LNCAP (cell line): ENCODE measurements around the gene C1QTNF9B.

Experiments
- CTCF ChIP-seq: fragments of 450-650 bp; IDR thresholded peaks from 2 replicates; pipeline ENCODE4 v1.5.1; 2017; ENCODE audit warnings: mild to moderate bottlenecking

C1QTNF9B gene

DNA sequence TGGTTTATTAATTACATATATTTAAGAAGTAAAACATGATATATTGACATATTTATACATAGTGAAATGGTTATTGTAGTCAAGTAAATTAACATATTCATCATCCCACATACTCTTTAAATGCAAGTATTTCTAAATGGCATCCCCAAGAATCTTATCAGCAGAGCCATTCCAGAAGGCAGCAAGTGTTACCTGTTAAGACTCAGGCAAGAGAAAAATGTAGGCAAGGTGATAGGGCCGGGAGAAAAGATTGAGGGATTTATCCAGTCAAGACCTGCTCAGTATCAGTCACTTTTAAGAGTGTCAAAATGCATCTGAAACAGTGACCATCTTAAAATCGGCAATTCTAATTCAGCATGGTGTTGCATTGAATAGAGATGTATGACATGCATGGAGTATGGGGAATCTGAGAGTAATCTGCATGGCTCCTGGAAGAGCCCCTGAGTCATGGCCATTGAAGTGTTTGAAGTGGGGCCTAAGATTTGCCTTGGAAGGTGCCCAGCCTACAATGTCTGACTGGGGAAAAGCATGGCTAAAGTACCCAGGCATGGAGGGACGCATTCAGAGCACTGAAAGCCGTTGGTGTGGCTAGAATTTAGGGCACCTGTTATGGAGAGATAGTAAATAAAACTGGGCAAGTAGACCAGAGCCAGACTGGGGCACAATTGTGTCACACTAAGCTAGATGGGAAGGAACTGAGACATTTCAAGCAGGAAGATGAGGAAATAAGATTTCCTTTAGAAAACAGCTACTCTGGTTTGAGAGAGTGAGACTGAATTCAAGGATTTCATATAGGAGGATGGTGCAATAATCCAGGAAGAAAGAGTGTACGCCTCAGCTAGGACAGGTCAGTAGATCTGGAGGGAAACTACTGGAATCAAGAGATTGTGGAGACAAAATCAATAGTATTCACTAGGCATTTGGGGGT, 25.0 kb upstream of the C1QTNF9B start:
- no peak for TF ChIP-seq CTCF

- TF ChIP-seq CTCF = peak; percentile 70
Observed at GRCh38 chr13:23921451-23921888, 24.2 kb upstream of the C1QTNF9B start.

- no peak for TF ChIP-seq CTCF
Observed at GRCh38 chr13:23919006-23919405, 21.7 kb upstream of the C1QTNF9B start.

GRCh38 chr13:23918208-23918607, 20.9 kb upstream of the C1QTNF9B start:
- TF ChIP-seq CTCF = no peak

DNA sequence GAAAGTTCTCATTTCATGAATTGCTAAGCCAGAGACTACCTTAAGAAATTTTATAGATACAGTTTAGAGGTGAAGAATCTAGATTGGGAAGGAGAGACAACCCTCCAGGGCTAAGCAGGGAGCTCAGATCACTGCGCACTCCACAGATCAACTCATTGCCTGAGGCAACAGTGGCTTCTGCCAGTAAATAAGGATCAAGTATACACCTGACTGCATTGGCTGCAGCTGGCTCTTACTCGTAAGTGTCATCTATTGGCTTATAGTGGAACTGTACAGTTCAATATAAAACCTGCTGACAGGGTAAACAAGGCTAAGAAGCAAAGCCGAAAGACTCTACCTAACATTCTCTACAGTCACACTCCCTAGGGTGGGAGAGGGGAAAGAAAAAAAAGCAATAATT, 18.0 kb upstream of the C1QTNF9B start:
- TF ChIP-seq CTCF = peak; percentile 39

DNA sequence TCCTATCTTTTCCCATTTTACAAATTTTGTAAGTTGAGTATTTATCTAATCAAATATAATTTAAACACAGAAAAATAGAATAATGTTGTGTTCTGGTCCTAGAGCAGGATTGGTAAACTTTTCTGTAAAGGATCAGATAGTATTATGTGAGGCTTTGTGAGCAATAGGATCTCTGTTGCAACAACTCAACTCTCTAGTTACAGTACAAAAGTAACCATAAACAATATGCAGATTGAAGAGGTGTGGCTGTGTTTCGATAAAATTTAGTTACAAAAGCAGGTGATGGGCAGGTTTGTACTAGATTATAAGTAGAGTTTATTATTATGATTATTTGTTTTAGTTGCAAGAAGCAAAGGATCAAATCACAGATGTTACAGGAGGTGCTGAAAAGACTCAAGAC, 15.2 kb upstream of the C1QTNF9B start:
- no peak for TF ChIP-seq CTCF

DNA sequence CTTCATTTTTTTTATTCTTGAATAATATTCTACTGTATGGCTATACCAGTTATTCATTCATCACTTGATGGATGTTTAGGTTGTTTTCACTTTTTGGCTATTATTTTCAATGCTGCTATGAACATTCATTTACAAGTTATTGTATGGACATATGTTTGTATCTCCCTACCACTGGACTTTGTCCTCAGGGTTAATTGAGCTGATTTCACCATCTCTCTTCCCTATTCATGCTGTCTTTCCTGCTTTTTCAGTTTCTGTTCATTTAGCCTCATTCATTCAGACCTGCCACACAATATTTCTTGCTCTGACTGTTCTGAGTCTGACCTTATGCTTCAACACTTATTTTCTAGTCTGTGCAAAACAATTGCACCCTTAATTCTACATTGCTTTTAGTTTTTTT, 12.3 kb upstream of the C1QTNF9B start:
- TF ChIP-seq CTCF = no peak
